GM12878 (cell line): ENCODE data around the gene MAD1L1. TPM values are rescaled to one million over a fixed set of nuclear protein-coding genes. Genes with fewer than 3 reads are reported as not detected.

Experiments used
- ATF7 ChIP-seq: fragments of 450-650 bp; IDR thresholded peaks from 2 replicates; pipeline ENCODE4 v1.6.1; 2016; ENCODE audit warnings: low read depth, mild to moderate bottlenecking
- CUX1 ChIP-seq: IDR thresholded peaks from 2 replicates; pipeline ENCODE4 v1.6.1; 2012; ENCODE audit warnings: improper control_type of control experiment, low read depth, low read length; ENCODE audit not compliant: insufficient replicate concordance
- EZH2 ChIP-seq: IDR thresholded peaks from 2 replicates; pipeline ENCODE4 v1.6.1; 2012; ENCODE audit warnings: low read depth, mild to moderate bottlenecking, control low read depth, inconsistent platforms, low read length, borderline replicate concordance; ENCODE audit not compliant: control insufficient read depth
- HSF1 ChIP-seq: fragments of 150-350 bp; IDR thresholded peaks from 2 replicates; pipeline ENCODE4 v1.6.1; 2014; ENCODE audit warnings: mild to moderate bottlenecking, low read depth, low read length
- RAD51 ChIP-seq: fragments of 450-650 bp; IDR thresholded peaks from 2 replicates; pipeline ENCODE4 v1.6.1; 2016; ENCODE audit warnings: moderate library complexity, mild to moderate bottlenecking, inconsistent platforms
- RELA ChIP-seq: fragments of 450-650 bp; IDR thresholded peaks from 2 replicates; pipeline ENCODE4 v1.8.0; 2014; ENCODE audit warnings: borderline replicate concordance; ENCODE audit not compliant: partially characterized antibody
- SMAD1 ChIP-seq: fragments of 450-650 bp; IDR thresholded peaks from 2 replicates; pipeline ENCODE4 v1.6.1; 2018; ENCODE audit warnings: mild to moderate bottlenecking, low read depth; ENCODE audit not compliant: partially characterized antibody
- SREBF2 ChIP-seq: IDR thresholded peaks from 2 replicates; pipeline ENCODE4 v1.6.1; 2012; ENCODE audit warnings: mild to moderate bottlenecking, low read length
- YY1 ChIP-seq: IDR thresholded peaks from 2 replicates; pipeline ENCODE4 v1.6.1; 2011; ENCODE audit warnings: low read depth, mild to moderate bottlenecking, low read length
- ZBTB4 ChIP-seq: fragments of 450-650 bp; formaldehyde crosslinking; IDR thresholded peaks from 2 replicates; pipeline ENCODE4 v1.4.0; 2022; ENCODE audit warnings: mild to moderate bottlenecking, moderate library complexity
- polyA plus RNA-seq, 11 experiments: library from polyadenylated mRNA; depleted of rRNA in 4 of 11; unstranded in 6 of 11; stranded (reverse) in 5 of 11; fragments of >200 nt; fragmentation: Nextera tagmentation in 4 of 11; fragmentation: Illumina TruSeq in 1 of 11; extraction: Ambion mirVana in 4 of 11; extraction: Trizol in 1 of 11; gene quantifications; 1 replicate in 1 of 11; 2 replicates in 10 of 11; pipeline versions ENCODE4 v1.2.1 to v1.2.3, GENCODE V29; 2011 to 2016; ENCODE audit warnings: inconsistent platforms in 2 of 11, missing spikeins in 2 of 11, low read depth in 1 of 11
- total RNA-seq, 4 experiments: library from RNA; depleted of rRNA in 3 of 4; stranded (reverse); fragments of >200 nt in 3 of 4; fragmentation: Illumina TruSeq in 1 of 4; extraction: Trizol in 1 of 4; gene quantifications; 2 replicates each; pipeline versions ENCODE4 v1.2.1 to v1.2.3, GENCODE V29; 2013 to 2021

MAD1L1 gene
- total and polyA plus RNA-seq, 10 of the 15 experiments (the other 5 are each of a cell fraction or from before 2014, with no cell fraction given): 2.2 to 76.8 (median 38.3) TPM

GRCh38 chr7:2060701-2061100 is 172.0 kb downstream of the MAD1L1 start (continued):
- TF ChIP-seq CUX1 (no peak), ATF7 (no peak), SMAD1 (no peak), ZBTB4 (no peak), YY1 (no peak), RAD51 (no peak), SREBF2 (no peak), HSF1 (no peak), RELA (no peak), EZH2 (no peak)
